ENCODE measurements around the gene LRP1. TPM values are rescaled to one million over a fixed set of nuclear protein-coding genes. Genes with fewer than 3 reads are reported as not detected.

The LRP1 gene
- total and polyA plus RNA-seq, 2 of the 4 experiments (the other 2 are of a cell fraction): 73.1 to 142 TPM

- H3K18ac ChIP-seq (ENCODE audit: low read depth, low read length): no peak overlapping the region
- ChIA-PET CTCF (no interaction called here), POLR2A (ENCODE audit: unreplicated experiment) (no interaction called here)
- no peak overlapping the region for H3K4ac ChIP-seq (ENCODE audit: low read depth, low read length)
- no peak overlapping the region for H2BK120ac ChIP-seq (ENCODE audit: low read depth, low read length)
- H2BK20ac ChIP-seq (ENCODE audit: low read depth, low read length): no peak overlapping the region
- H3K4me3 ChIP-seq (ENCODE audit: insufficient read depth, low read depth, low read length): no peak overlapping the region
- no peak overlapping the region for H3K14ac ChIP-seq (replicated peaks; ENCODE audit: low read depth, low read length)
- in situ Hi-C loops (cut with MboI; ENCODE audit: low sequenced_read_pairs): no loop called here
- H3K27me3 ChIP-seq (ENCODE audit: control insufficient read depth, insufficient read depth, low read length): no peaks in the 10 kb centered on the region
- H3K56ac ChIP-seq (ENCODE audit: extremely low read depth, insufficient read depth, low read length): no peak overlapping the region
- H2AFZ ChIP-seq (replicated peaks; ENCODE audit: low read length, poor library complexity): no peak overlapping the region
- TF ChIP-seq NFE2L2 (IDR thresholded peaks at IDR 0.05; ENCODE audit: low read depth, low read length): no peak
- TF ChIP-seq RCOR1 (IDR thresholded peaks at IDR 0.05; ENCODE audit: insufficient replicate concordance, low read length): no peak
- no peak for TF ChIP-seq RFX5 (IDR thresholded peaks at IDR 0.05; ENCODE audit: low read depth, low read length)
- no peak for TF ChIP-seq MAZ (IDR thresholded peaks at IDR 0.05; ENCODE audit: borderline replicate concordance, low read depth, low read length)
- TF ChIP-seq RAD21 (IDR thresholded peaks at IDR 0.05; ENCODE audit: low read length): no peak
- no peak for TF ChIP-seq CHD1 (IDR thresholded peaks at IDR 0.05; ENCODE audit: low read depth, low read length)
- TF ChIP-seq ELK1 (IDR thresholded peaks at IDR 0.05; ENCODE audit: borderline replicate concordance, low read depth, low read length): no peak
- no peak for TF ChIP-seq USF2 (IDR thresholded peaks at IDR 0.05; ENCODE audit: low read depth, low read length)
- no peak for TF ChIP-seq CEBPB (IDR thresholded peaks at IDR 0.05; ENCODE audit: low read depth, low read length)
- no peak for TF ChIP-seq CTCF (conservative IDR thresholded peaks at IDR 0.05; ENCODE audit: low read depth, low read length)
- TF ChIP-seq POLR2A (IDR thresholded peaks at IDR 0.05; ENCODE audit: low read depth, low read length): no peak
- no peak for TF ChIP-seq MAFK (IDR thresholded peaks at IDR 0.05; ENCODE audit: low read depth, low read length)
- TF ChIP-seq MXI1 (IDR thresholded peaks at IDR 0.05; ENCODE audit: borderline replicate concordance, low read depth, low read length): no peak
- no peak for TF ChIP-seq BHLHE40 (IDR thresholded peaks at IDR 0.05; ENCODE audit: low read depth, low read length)
- TF ChIP-seq SMC3 (IDR thresholded peaks at IDR 0.05; ENCODE audit: low read depth, low read length): no peak
- no peak for TF ChIP-seq FOS (IDR thresholded peaks at IDR 0.05; ENCODE audit: low read depth, low read length)
- peaks cover 93% of the 10 kb centered on the region for H3K36me3 ChIP-seq (ENCODE audit: control insufficient read depth, insufficient read depth, low read length)
- no TSS peak for BruUV-seq (replicated peaks)
- no peak overlapping the region for H4K5ac ChIP-seq (ENCODE audit: low read depth, low read length)
- no peak overlapping the region for H2BK5ac ChIP-seq (ENCODE audit: low read depth, low read length, poor library complexity, severe bottlenecking)
- H3K27ac ChIP-seq (ENCODE audit: insufficient read depth, low read length): no peak overlapping the region
- 96% methylated on average over 24 of the region's 25 CpGs; no CpG with 5 or more reads in 1 of the 2 experiments for WGBS, 2 experiments (ENCODE audit: extremely low coverage in 2 of 2, insufficient read length in 1 of 2)
- ATAC-seq (ENCODE audit: low read depth): no peak
- dilution Hi-C loops (cut with HindIII; ENCODE audit: low sequenced_read_pairs, unreplicated experiment): no loop called here
- no peak overlapping the region for H2BK15ac ChIP-seq (ENCODE audit: low read depth, low read length)
- no peak overlapping the region for H3K4me2 ChIP-seq (ENCODE audit: low read depth, low read length)
- no peak overlapping the region for H3K9ac ChIP-seq (ENCODE audit: low read depth, low read length)
- H3K4me1 ChIP-seq (ENCODE audit: control insufficient read depth, insufficient read depth, low read length): no peaks in the 10 kb centered on the region
- peaks cover 5 to 38% of the 10 kb centered on the region in 2 experiments; a peak in 3 of 4 replicates for H3K79me1 ChIP-seq (ENCODE audit: low read depth in 1 of 2, low read length in 2 of 2)
- peak overlapping the region; percentile 16 for H2AK9ac ChIP-seq (replicated peaks; ENCODE audit: low read depth, low read length, poor library complexity)
- no peak for DNase-seq
- H4K91ac ChIP-seq (ENCODE audit: insufficient read depth, low read depth, low read length): no peak overlapping the region
- H2AK5ac ChIP-seq (ENCODE audit: low read depth, low read length): no peak overlapping the region
- H4K8ac ChIP-seq (ENCODE audit: low read depth in 2 of 2, low read length in 2 of 2): no peak overlapping the region
- H4K20me1 ChIP-seq (ENCODE audit: insufficient read depth, low read length): peaks cover 33% of the 10 kb centered on the region
- no peak overlapping the region for H3K23ac ChIP-seq (ENCODE audit: low read depth, low read length)
- no peaks in the 10 kb centered on the region for H3K9me1 ChIP-seq (ENCODE audit: insufficient read depth, low read length)
- intact Hi-C loops (cut with micrococcal nuclease): no loop called here
- no peaks in the 10 kb centered on the region for H3K9me3 ChIP-seq (ENCODE audit: control insufficient read depth, insufficient read depth, low read length)
Measured at GRCh38 chr12:57185403-57185802, 57.1 kb downstream of the LRP1 start.

Data from IMR-90 (cell line).